HG03025 (cell line): Measurements from ENCODE around the gene RANBP3.
"Not testable (repeated sequence)": the region's sequence is repeated elsewhere in the genome, so short reads cannot be mapped to it uniquely, and the experiment has no call there.

ENCODE experiments used
- ATAC-seq: cut with Tn5 transposase; IDR thresholded peaks from one replicate; pipeline ENCODE4 v1.9.1; 2021; ENCODE audit warnings: mild to moderate bottlenecking, moderate library complexity; ENCODE audit not compliant: unreplicated experiment, low FRiP score

RANBP3 gene

GRCh38 chr19:5988517-5989387 is 10.8 kb upstream of the RANBP3 start:
- no peak for ATAC-seq

- ATAC-seq, result no peak
These were observed 9.3 kb upstream of the RANBP3 start for GRCh38 chr19:5987077-5987818.

GRCh38 chr19:5985837-5986236 is 7.9 kb upstream of the RANBP3 start:
- not testable (repeated sequence) for ATAC-seq

- no peak for ATAC-seq
These were observed 7.3 kb upstream of the RANBP3 start for GRCh38 chr19:5985098-5985783.

DNA sequence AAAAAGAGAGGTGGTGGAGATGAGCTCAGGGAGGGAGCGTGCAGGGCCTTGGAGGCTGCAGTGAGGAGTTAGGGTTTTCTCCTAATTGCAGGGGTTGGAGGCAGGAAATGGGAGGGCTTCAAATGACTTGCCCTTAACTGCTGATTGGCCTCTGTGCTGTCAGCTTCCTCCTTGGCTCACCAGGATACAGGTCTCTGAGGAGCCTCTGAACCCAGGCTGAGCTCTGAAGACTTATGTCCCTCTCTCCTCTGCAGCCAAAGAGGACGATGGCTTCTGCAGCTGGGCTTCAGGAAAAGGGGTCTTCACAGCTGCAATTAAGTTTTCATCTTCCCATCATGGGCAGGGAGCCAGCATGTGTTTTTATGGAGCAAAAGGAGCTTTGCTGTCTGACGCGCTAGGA is 6.7 kb upstream of the RANBP3 start:
- ATAC-seq, result no peak

- ATAC-seq, result no peak
These were observed 5.5 kb upstream of the RANBP3 start for GRCh38 chr19:5983367-5983955.

- no peak for ATAC-seq
These were observed 939 bp upstream of the RANBP3 start for GRCh38 chr19:5978606-5979552.

- no peak for ATAC-seq
These were observed 637 bp downstream of the RANBP3 start for GRCh38 chr19:5977222-5977784.

- no peak for ATAC-seq
These were observed 1.2 kb downstream of the RANBP3 start for GRCh38 chr19:5976768-5977167.

GRCh38 chr19:5975388-5975728 is 2.6 kb downstream of the RANBP3 start:
- ATAC-seq, result no peak

GRCh38 chr19:5974721-5975387 is 3.1 kb downstream of the RANBP3 start:
- ATAC-seq, result no peak

GRCh38 chr19:5973867-5974635 is 3.9 kb downstream of the RANBP3 start:
- no peak for ATAC-seq

DNA sequence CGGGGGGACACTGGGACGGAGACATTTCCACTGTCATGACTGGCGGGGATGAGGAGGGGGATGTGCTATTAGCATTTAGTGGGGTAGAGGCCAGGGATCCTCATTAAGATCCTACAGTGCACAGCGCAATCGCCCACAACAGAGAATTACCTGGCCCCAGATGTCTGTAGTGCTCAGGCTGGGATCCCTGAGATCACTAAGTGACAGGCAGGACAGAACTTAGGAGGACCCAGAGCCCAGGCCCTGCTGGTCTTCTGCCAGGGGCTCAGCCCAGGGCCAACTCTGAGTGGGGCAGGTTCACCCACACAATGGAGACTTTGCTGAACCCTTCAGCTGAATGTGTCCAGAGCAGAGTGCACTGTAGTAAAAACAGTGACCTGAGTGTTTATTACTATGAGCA is 4.6 kb downstream of the RANBP3 start:
- no peak for ATAC-seq

GRCh38 chr19:5972355-5972731 is 5.6 kb downstream of the RANBP3 start:
- ATAC-seq, result no peak

GRCh38 chr19:5971714-5972354 is 6.1 kb downstream of the RANBP3 start:
- ATAC-seq, result no peak

- no peak for ATAC-seq
These were observed 8.5 kb downstream of the RANBP3 start for GRCh38 chr19:5969476-5969875.

DNA sequence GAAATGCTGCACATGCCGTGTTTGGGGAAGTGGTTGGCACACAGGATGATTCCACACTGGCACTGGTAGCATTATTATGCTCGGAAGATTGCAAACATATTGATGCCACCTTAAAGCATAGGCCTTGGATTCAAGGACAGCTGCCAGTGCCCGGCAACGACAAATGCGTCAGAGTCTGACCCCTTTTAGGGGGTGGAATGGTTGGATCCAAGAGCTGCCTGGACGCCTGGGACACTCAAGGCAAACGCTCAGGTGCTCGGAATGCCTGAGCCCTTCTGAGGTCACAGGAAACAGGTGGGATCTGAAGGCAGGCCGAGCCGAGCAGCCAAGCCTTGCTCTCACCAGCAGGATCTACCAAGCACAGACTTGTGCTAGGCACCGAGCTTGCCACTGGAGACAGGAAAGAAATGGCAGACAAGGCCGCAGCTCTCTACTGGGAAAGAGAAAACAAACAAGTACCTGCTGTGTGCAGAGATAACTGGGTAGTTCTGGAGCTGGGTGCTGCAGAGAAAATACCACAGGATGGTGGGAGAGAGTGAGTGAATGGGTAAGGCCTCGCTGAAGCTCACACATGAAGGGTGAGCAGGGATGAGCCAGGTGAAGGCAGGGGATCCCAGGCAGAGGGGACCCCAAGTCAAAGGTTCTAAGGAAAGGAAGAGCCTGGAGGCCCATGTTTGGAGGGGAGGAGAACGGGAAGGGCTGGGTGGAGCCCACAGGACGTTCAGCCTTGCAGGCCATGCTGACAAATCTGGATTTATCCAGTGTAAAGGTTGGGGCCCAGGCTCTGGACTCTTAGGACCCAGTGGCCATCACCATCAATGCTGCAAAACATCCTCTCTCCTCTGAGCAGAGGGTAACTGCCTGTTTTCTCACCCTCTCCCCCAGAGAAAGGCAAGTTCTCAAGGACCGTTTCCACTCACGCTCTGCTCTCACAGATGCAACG is 9.2 kb downstream of the RANBP3 start:
- no peak for ATAC-seq
